Fibroblast of mammary gland (primary cell): ENCODE measurements around the gene PHLDA1.
A peak's percentile ranks its signal among the peaks of the same experiment; 100 is the strongest.

ENCODE experiments used
- DNase-seq: peaks from one replicate; pipeline ENCODE4 v3.0.0-alpha.2; 2010; ENCODE audit warnings: low read depth
- H3K4me3 ChIP-seq: 2 replicates; pipeline ENCODE4 v1.5.1; 2011; ENCODE audit warnings: low read depth, mild to moderate bottlenecking, low read length, moderate library complexity; ENCODE audit not compliant: control insufficient read depth
- TF ChIP-seq, protein P1 (sequence below): conservative IDR thresholded peaks from 2 replicates; pipeline ENCODE4 v1.5.1; 2011; ENCODE audit warnings: low read depth, low read length, inconsistent platforms; ENCODE audit not compliant: control insufficient read depth, insufficient read depth

The PHLDA1 gene

GRCh38 chr12:76055393-76055792 lies 23.8 kb upstream of the PHLDA1 start:
- no peak for DNase-seq
- no peak overlapping the region for H3K4me3 ChIP-seq
- TF ChIP-seq, protein P1, sequence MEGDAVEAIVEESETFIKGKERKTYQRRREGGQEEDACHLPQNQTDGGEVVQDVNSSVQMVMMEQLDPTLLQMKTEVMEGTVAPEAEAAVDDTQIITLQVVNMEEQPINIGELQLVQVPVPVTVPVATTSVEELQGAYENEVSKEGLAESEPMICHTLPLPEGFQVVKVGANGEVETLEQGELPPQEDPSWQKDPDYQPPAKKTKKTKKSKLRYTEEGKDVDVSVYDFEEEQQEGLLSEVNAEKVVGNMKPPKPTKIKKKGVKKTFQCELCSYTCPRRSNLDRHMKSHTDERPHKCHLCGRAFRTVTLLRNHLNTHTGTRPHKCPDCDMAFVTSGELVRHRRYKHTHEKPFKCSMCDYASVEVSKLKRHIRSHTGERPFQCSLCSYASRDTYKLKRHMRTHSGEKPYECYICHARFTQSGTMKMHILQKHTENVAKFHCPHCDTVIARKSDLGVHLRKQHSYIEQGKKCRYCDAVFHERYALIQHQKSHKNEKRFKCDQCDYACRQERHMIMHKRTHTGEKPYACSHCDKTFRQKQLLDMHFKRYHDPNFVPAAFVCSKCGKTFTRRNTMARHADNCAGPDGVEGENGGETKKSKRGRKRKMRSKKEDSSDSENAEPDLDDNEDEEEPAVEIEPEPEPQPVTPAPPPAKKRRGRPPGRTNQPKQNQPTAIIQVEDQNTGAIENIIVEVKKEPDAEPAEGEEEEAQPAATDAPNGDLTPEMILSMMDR: no peak

GRCh38 chr12:76049575-76050251 lies 18.1 kb upstream of the PHLDA1 start:
- no peak for DNase-seq
- H3K4me3 ChIP-seq: no peak overlapping the region
- TF ChIP-seq, protein P1: no peak

GRCh38 chr12:76047742-76048141 lies 16.2 kb upstream of the PHLDA1 start:
- TF ChIP-seq, protein P1: no peak
- H3K4me3 ChIP-seq: no peak overlapping the region
- DNase-seq: no peak

- TF ChIP-seq, protein P1: no peak
- no peak overlapping the region for H3K4me3 ChIP-seq
- no peak for DNase-seq
Measured at GRCh38 chr12:76047060-76047459, 15.5 kb upstream of the PHLDA1 start.

DNA sequence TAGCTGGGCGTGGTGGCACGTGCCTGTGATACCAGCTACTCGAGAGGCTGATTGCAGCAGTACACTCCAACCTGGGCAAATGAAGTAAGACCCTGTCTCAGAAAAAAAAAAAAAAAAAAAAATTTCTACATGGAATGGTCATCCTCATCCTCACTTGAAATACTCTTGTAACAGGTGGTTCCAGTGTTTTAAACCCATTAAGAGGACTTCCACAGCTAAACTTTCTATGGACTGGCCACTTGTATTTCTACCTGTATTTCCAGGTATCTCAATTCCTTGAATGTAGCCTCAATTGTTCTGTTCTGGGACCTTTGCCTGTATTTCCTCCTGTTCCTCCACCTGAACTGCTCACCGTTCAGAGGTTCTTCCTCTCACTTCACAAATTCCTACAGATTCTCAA lies 11.8 kb upstream of the PHLDA1 start:
- no peak for DNase-seq
- TF ChIP-seq, protein P1: no peak
- H3K4me3 ChIP-seq: no peak overlapping the region

DNA sequence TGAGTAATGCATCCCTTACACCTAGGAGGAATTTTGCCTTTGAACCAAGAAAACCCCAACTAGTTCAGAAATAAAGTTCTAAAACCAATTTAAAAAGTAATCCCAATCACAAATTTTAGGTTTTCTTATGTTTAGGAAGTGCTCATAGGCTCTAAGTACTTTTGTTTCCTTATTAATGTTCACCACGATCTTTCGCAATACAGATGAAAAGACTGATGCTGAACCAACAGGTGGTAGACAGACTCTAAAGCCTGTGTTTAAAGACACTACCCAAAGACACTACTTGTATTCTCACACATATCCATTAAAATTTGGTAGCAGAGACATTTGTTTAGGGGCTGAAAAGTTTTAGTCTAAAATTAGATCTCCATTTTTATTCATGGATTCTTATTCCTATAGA lies 10.6 kb upstream of the PHLDA1 start:
- TF ChIP-seq, protein P1: no peak
- peak; percentile 47 for DNase-seq
- H3K4me3 ChIP-seq: no peak overlapping the region

DNA sequence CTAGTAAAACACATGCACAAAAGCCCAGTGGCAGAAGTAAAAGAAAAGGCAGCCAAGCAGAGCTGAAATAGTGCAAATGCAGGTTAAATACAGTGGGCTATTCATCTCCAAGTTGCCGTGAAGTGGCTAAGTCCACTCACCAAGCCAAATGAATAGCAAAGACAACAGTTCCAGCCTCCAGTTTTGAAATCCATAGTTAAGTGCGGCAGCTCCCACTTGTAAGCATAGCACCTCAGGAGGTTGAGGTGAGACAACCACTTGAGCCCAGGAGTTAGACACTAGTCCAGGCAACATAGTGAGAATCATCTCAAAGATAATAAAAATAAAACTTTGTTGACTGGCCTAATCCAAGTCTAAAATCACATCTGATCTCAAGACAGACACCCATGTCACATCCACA lies 9.8 kb upstream of the PHLDA1 start:
- DNase-seq: no peak
- no peak overlapping the region for H3K4me3 ChIP-seq
- TF ChIP-seq, protein P1: no peak
